Measurements from ENCODE around the gene BAX. TPM values are rescaled to one million over a fixed set of nuclear protein-coding genes. Genes with fewer than 3 reads are reported as not detected.

Gene BAX
- total and polyA plus RNA-seq, 2 of the 13 experiments (the other 11 are each of a cell fraction or from before 2014, with no cell fraction given): 139 to 176 TPM

GRCh38 chr19:48962029-48962848, 7.6 kb downstream of the BAX start (continued):
- TF ChIP-seq ZBTB10 (CRISPR knock-in tag; IDR thresholded peaks at IDR 0.05; ENCODE audit: borderline replicate concordance): peak; percentile 91; the same call in 1 of the 2 replicates
- TF ChIP-seq ZNF335 (CRISPR knock-in tag; IDR thresholded peaks at IDR 0.05): peak; percentile 88; the same call in 1 of the 2 replicates
- TF ChIP-seq SP2 (CRISPR knock-in tag; IDR thresholded peaks at IDR 0.05): peak; percentile 48; the same call in 1 of the 2 replicates
- TF ChIP-seq ZNF513 (CRISPR knock-in tag; conservative IDR thresholded peaks at IDR 0.05): no peak
- TF ChIP-seq ZNF180 (CRISPR knock-in tag; IDR thresholded peaks at IDR 0.05; ENCODE audit: borderline replicate concordance, low read depth): no peak
- TF ChIP-seq PRDM10 (CRISPR knock-in tag; IDR thresholded peaks at IDR 0.05; ENCODE audit: low read depth): no peak
- 0 out of 2 replicates have a peak, but pooled peaks have one; percentile 64 for TF ChIP-seq ELF4 (CRISPR knock-in tag; IDR thresholded peaks at IDR 0.05; ENCODE audit: borderline replicate concordance)
- TF ChIP-seq ATF7 (IDR thresholded peaks at IDR 0.05): no peak
- TF ChIP-seq ATF7 (CRISPR knock-in tag; IDR thresholded peaks at IDR 0.05): no peak
- TF ChIP-seq BCL6 (CRISPR knock-in tag; IDR thresholded peaks at IDR 0.05): peak; percentile 33; the same call in 1 of the 2 replicates
- peak; percentile 99 for TF ChIP-seq PATZ1 (CRISPR knock-in tag; IDR thresholded peaks at IDR 0.05)
- TF ChIP-seq IRF1 (CRISPR knock-in tag; IDR thresholded peaks at IDR 0.05; ENCODE audit: low read depth): no peak
- TF ChIP-seq ZNF34 (CRISPR knock-in tag; IDR thresholded peaks at IDR 0.05; ENCODE audit: borderline replicate concordance): peak; percentile 36; the same call in 1 of the 2 replicates
- no peak for TF ChIP-seq SYNCRIP (IDR thresholded peaks at IDR 0.05; ENCODE audit: insufficient read depth, low read depth, low read length)
- TF ChIP-seq NKX3-1 (CRISPR knock-in tag; IDR thresholded peaks at IDR 0.05): no peak; the same call in 1 of the 2 replicates
- TF ChIP-seq JDP2 (CRISPR knock-in tag; IDR thresholded peaks at IDR 0.05; ENCODE audit: borderline replicate concordance): no peak
